Inflammatory macrophage treated with lipopolysaccharide for 1 hour (primary cell): ENCODE data around the gene ABRAXAS1.
A peak's percentile ranks its signal among the peaks of the same experiment; 100 is the strongest.
"Not testable (repeated sequence)": the region's sequence is repeated elsewhere in the genome, so short reads cannot be mapped to it uniquely, and the experiment has no call there.

Experiments used
- DNase-seq, 2 donors: peaks; one replicate each; pipeline ENCODE4 v3.0.0-alpha.2; 2020 to 2022

ABRAXAS1 gene

GRCh38 chr4:83484500-83485461, at the start of gene ABRAXAS1:
TSS of gene ABRAXAS1 (minus strand) at chr4:83485100. CDS start at chr4:83485072, 28 bp downstream.
- DNase-seq, result peak; percentile 84 to 93

- DNase-seq, result no peak
Observed at GRCh38 chr4:83527671-83528070, 42.8 kb upstream of the ABRAXAS1 start.

- DNase-seq, result no peak
Observed at GRCh38 chr4:83522239-83522638, 37.3 kb upstream of the ABRAXAS1 start.

- peak in 1 of 2 donors; percentile 72 for DNase-seq
Observed at GRCh38 chr4:83516042-83516772, 31.3 kb upstream of the ABRAXAS1 start.

- no peak for DNase-seq
Observed at GRCh38 chr4:83510442-83510841, 25.5 kb upstream of the ABRAXAS1 start.

GRCh38 chr4:83509156-83509585, 24.3 kb upstream of the ABRAXAS1 start:
- peak; percentile 55 to 82 for DNase-seq

GRCh38 chr4:83504996-83505395, 20.1 kb upstream of the ABRAXAS1 start:
- no peak for DNase-seq

GRCh38 chr4:83504503-83504902, 19.6 kb upstream of the ABRAXAS1 start:
- DNase-seq, result no peak

- no peak for DNase-seq
Observed at GRCh38 chr4:83503974-83504373, 19.1 kb upstream of the ABRAXAS1 start.

- DNase-seq, result not testable (repeated sequence)
Observed at GRCh38 chr4:83501671-83502070, 16.8 kb upstream of the ABRAXAS1 start.

- DNase-seq, result no peak
Observed at GRCh38 chr4:83498187-83498586, 13.3 kb upstream of the ABRAXAS1 start.

GRCh38 chr4:83496085-83496917, 11.4 kb upstream of the ABRAXAS1 start:
- DNase-seq, result not testable (repeated sequence)

GRCh38 chr4:83490876-83491450, 6.1 kb upstream of the ABRAXAS1 start:
- peak; percentile 13 to 48 for DNase-seq

GRCh38 chr4:83489711-83490326, 4.9 kb upstream of the ABRAXAS1 start:
- DNase-seq, result no peak

GRCh38 chr4:83486457-83487129, 1.7 kb upstream of the ABRAXAS1 start:
- DNase-seq, result no peak

GRCh38 chr4:83473966-83474365, 10.9 kb downstream of the ABRAXAS1 start:
- DNase-seq, result no peak

- no peak for DNase-seq
Observed at GRCh38 chr4:83473423-83473822, 11.5 kb downstream of the ABRAXAS1 start.

- DNase-seq, result no peak
Observed at GRCh38 chr4:83456184-83456501, 28.8 kb downstream of the ABRAXAS1 start.

- peak; percentile 97 to 98 for DNase-seq
Observed at GRCh38 chr4:83455281-83456183, 29.4 kb downstream of the ABRAXAS1 start, which contains the start of the genes HELQ and MRPS18C. TSS of gene HELQ (minus strand) at chr4:83455823. CDS start at chr4:83455693, 130 bp downstream. TSS of gene MRPS18C (plus strand) at chr4:83456058. CDS start at chr4:83456078, 20 bp downstream.

GRCh38 chr4:83454686-83455085, 30.2 kb downstream of the ABRAXAS1 start:
- no peak for DNase-seq
